ENCODE data around the gene TYR. TPM values are rescaled to one million over a fixed set of nuclear protein-coding genes. Genes with fewer than 3 reads are reported as not detected.
"Not testable (repeated sequence)": the region's sequence is repeated elsewhere in the genome, so short reads cannot be mapped to it uniquely, and the experiment has no call there.

TYR gene
- total RNA-seq, 4 donors from 2014 or later: not detected

- no peaks in the 10 kb centered on the region for H3K4me1 ChIP-seq
- no peaks in the 10 kb centered on the region for H3K9me3 ChIP-seq
- ATAC-seq: no peak
- H3K27me3 ChIP-seq: no peaks in the 10 kb centered on the region
- H3K4me3 ChIP-seq: no peak overlapping the region
- no peak for TF ChIP-seq POLR2A (IDR thresholded peaks at IDR 0.05)
- TF ChIP-seq POLR2AphosphoS5 (IDR thresholded peaks at IDR 0.05): no peak
- TF ChIP-seq CTCF (IDR thresholded peaks at IDR 0.05): no peak
- no peak for TF ChIP-seq EP300 (IDR thresholded peaks at IDR 0.05)
- H3K36me3 ChIP-seq: no peaks in the 10 kb centered on the region
- no peak overlapping the region for H3K27ac ChIP-seq
Observed at GRCh38 chr11:89203814-89204213, 26.1 kb downstream of the TYR start.

GRCh38 chr11:89205378-89205777, 27.7 kb downstream of the TYR start:
- no peak for ATAC-seq
- no peak for TF ChIP-seq POLR2AphosphoS5 (IDR thresholded peaks at IDR 0.05)
- TF ChIP-seq POLR2A (IDR thresholded peaks at IDR 0.05): no peak
- TF ChIP-seq CTCF (IDR thresholded peaks at IDR 0.05): no peak
- no peak for TF ChIP-seq EP300 (IDR thresholded peaks at IDR 0.05)
- Histone ChIP-seq H3K4me1 (no peaks in the 10 kb centered on the region), H3K36me3 (no peaks in the 10 kb centered on the region), H3K4me3 (no peak overlapping the region), H3K27me3 (no peaks in the 10 kb centered on the region), H3K9me3 (no peaks in the 10 kb centered on the region), H3K27ac (no peak overlapping the region)

GRCh38 chr11:89220684-89221339, 43.1 kb downstream of the TYR start:
- ATAC-seq: no peak
- Histone ChIP-seq H3K9me3 (no peaks in the 10 kb centered on the region), H3K4me1 (no peaks in the 10 kb centered on the region), H3K4me3 (no peak overlapping the region), H3K27me3 (no peaks in the 10 kb centered on the region), H3K27ac (no peak overlapping the region), H3K36me3 (no peaks in the 10 kb centered on the region)
- no peak for TF ChIP-seq CTCF (IDR thresholded peaks at IDR 0.05)
- TF ChIP-seq EP300 (IDR thresholded peaks at IDR 0.05): no peak
- no peak for TF ChIP-seq POLR2AphosphoS5 (IDR thresholded peaks at IDR 0.05)
- TF ChIP-seq POLR2A (IDR thresholded peaks at IDR 0.05): no peak
- 57 to 78% methylated on average over 5 to 8 of the region's 8 CpGs for WGBS, 2 donors (ENCODE audit: low coverage in 1 of 2)

GRCh38 chr11:89235083-89235482, 57.4 kb downstream of the TYR start:
- no peaks in the 10 kb centered on the region for H3K27me3 ChIP-seq
- no peak for TF ChIP-seq EP300 (IDR thresholded peaks at IDR 0.05)
- no peak for TF ChIP-seq POLR2A (IDR thresholded peaks at IDR 0.05)
- no peak for TF ChIP-seq POLR2AphosphoS5 (IDR thresholded peaks at IDR 0.05)
- TF ChIP-seq CTCF (IDR thresholded peaks at IDR 0.05): no peak
- H3K27ac ChIP-seq: no peak overlapping the region
- no peaks in the 10 kb centered on the region for H3K4me1 ChIP-seq
- 57 to 60% methylated on average over 1 of the region's 1 CpG for WGBS, 2 donors (ENCODE audit: low coverage in 1 of 2)
- ATAC-seq: no peak
- H3K36me3 ChIP-seq: no peaks in the 10 kb centered on the region
- no peak overlapping the region for H3K4me3 ChIP-seq
- no peaks in the 10 kb centered on the region for H3K9me3 ChIP-seq

GRCh38 chr11:89235976-89236375, 58.3 kb downstream of the TYR start:
- H3K4me1 ChIP-seq: no peaks in the 10 kb centered on the region
- ATAC-seq: no peak
- 69 to 86% methylated on average over 5 of the region's 5 CpGs for WGBS, 2 donors (ENCODE audit: low coverage in 1 of 2)
- H3K4me3 ChIP-seq: no peak overlapping the region
- no peaks in the 10 kb centered on the region for H3K36me3 ChIP-seq
- H3K27ac ChIP-seq: no peak overlapping the region
- H3K27me3 ChIP-seq: no peaks in the 10 kb centered on the region
- TF ChIP-seq POLR2AphosphoS5 (IDR thresholded peaks at IDR 0.05) (no peak), CTCF (IDR thresholded peaks at IDR 0.05) (no peak), EP300 (IDR thresholded peaks at IDR 0.05) (no peak), POLR2A (IDR thresholded peaks at IDR 0.05) (no peak)
- H3K9me3 ChIP-seq: no peaks in the 10 kb centered on the region

GRCh38 chr11:89247007-89247406, 69.3 kb downstream of the TYR start:
- ATAC-seq, H3K9me3 ChIP-seq, H3K27ac ChIP-seq, H3K36me3 ChIP-seq, H3K4me1 ChIP-seq, H3K27me3 ChIP-seq, H3K4me3 ChIP-seq: not testable (repeated sequence)
- 70 to 77% methylated on average over 4 of the region's 4 CpGs for WGBS, 2 donors (ENCODE audit: low coverage in 1 of 2)
